H9 (cell line): ENCODE results near the gene ATAD2B. TPM values are rescaled to one million over a fixed set of nuclear protein-coding genes. Genes with fewer than 3 reads are reported as not detected.

Source experiments
- DNase-seq: peaks from one replicate; pipeline ENCODE4 v3.0.0-alpha.2; 2017
- H2AFZ ChIP-seq: one replicate; pipeline ENCODE4 v1.6.1; 2013; ENCODE audit warnings: mild to moderate bottlenecking, low read length, control low read depth, moderate library complexity
- H2AK5ac ChIP-seq: 2 replicates; pipeline ENCODE4 v1.6.1; 2013; ENCODE audit warnings: low read length, control low read depth, mixed read lengths; ENCODE audit not compliant: insufficient read length
- H2BK120ac ChIP-seq: one replicate; pipeline ENCODE4 v1.6.1; 2013; ENCODE audit warnings: low read depth, mild to moderate bottlenecking, low read length, control low read depth, inconsistent platforms; ENCODE audit not compliant: poor library complexity, severe bottlenecking
- H2BK12ac ChIP-seq: 2 replicates; pipeline ENCODE4 v1.6.1; 2013; ENCODE audit warnings: low read length, control low read depth, mixed read lengths, low read depth; ENCODE audit not compliant: insufficient read length
- H2BK15ac ChIP-seq: 2 replicates; pipeline ENCODE4 v1.6.1; 2013; ENCODE audit warnings: low read depth, low read length, control low read depth
- H2BK20ac ChIP-seq: one replicate; pipeline ENCODE4 v1.6.1; 2013; ENCODE audit warnings: low read depth, mild to moderate bottlenecking, low read length, control low read depth, inconsistent platforms; ENCODE audit not compliant: poor library complexity, severe bottlenecking
- H2BK5ac ChIP-seq: 2 replicates; pipeline ENCODE4 v1.6.1; 2013; ENCODE audit warnings: low read length, control low read depth, mixed read lengths; ENCODE audit not compliant: insufficient read length
- H3K14ac ChIP-seq: 2 replicates; pipeline ENCODE4 v1.6.1; 2013; ENCODE audit warnings: low read length, control low read depth; ENCODE audit not compliant: insufficient read depth
- H3K18ac ChIP-seq: 2 replicates; pipeline ENCODE4 v1.6.1; 2013; ENCODE audit warnings: low read depth, mild to moderate bottlenecking, mixed read lengths, low read length, control low read depth; ENCODE audit not compliant: insufficient read length
- H3K23ac ChIP-seq: 2 replicates; pipeline ENCODE4 v1.6.1; 2013; ENCODE audit warnings: low read length, control low read depth, mixed read lengths, low read depth; ENCODE audit not compliant: insufficient read length
- H3K23me2 ChIP-seq: 2 replicates; pipeline ENCODE4 v1.6.1; 2013; ENCODE audit warnings: low read depth, mild to moderate bottlenecking, mixed read lengths, low read length, control low read depth; ENCODE audit not compliant: insufficient read length, poor library complexity, severe bottlenecking
- H3K27ac ChIP-seq: 2 replicates; pipeline ENCODE4 v1.5.1; 2013; ENCODE audit warnings: low read length, control low read depth, mixed read lengths, low read depth; ENCODE audit not compliant: insufficient read length
- H3K27me3 ChIP-seq: 2 replicates; pipeline ENCODE4 v1.6.1; 2013; ENCODE audit warnings: low read length, control low read depth, inconsistent platforms; ENCODE audit not compliant: insufficient read depth
- H3K4ac ChIP-seq: 2 replicates; pipeline ENCODE4 v1.6.1; 2013; ENCODE audit warnings: low read depth, mild to moderate bottlenecking, control low read depth, inconsistent platforms, low read length, moderate library complexity
- H3K4me1 ChIP-seq: 2 replicates; pipeline ENCODE4 v1.6.1; 2013; ENCODE audit warnings: low read length, control low read depth, inconsistent platforms; ENCODE audit not compliant: insufficient read depth
- H3K4me2 ChIP-seq: 2 replicates; pipeline ENCODE4 v1.6.1; 2013; ENCODE audit warnings: low read length, control low read depth, mixed read lengths; ENCODE audit not compliant: insufficient read length, insufficient read depth
- H3K56ac ChIP-seq: 2 replicates; pipeline ENCODE4 v1.6.1; 2013; ENCODE audit warnings: low read depth, mild to moderate bottlenecking, mixed read lengths, low read length, control low read depth; ENCODE audit not compliant: insufficient read length
- H3K79me1 ChIP-seq: 2 replicates; pipeline ENCODE4 v1.6.1; 2013; ENCODE audit warnings: low read depth, mild to moderate bottlenecking, moderate library complexity, low read length, control low read depth, inconsistent platforms; ENCODE audit not compliant: insufficient read depth, poor library complexity, severe bottlenecking
- H3K79me2 ChIP-seq: 2 replicates; pipeline ENCODE4 v1.6.1; 2013; ENCODE audit warnings: low read length, control low read depth, inconsistent platforms; ENCODE audit not compliant: insufficient read depth
- H3K9ac ChIP-seq: 2 replicates; pipeline ENCODE4 v1.6.1; 2013; ENCODE audit warnings: low read length, control low read depth, mixed read lengths; ENCODE audit not compliant: insufficient read length; ENCODE audit errors: extremely low read depth
- H3K9me3 ChIP-seq: one replicate; pipeline ENCODE4 v1.6.1; 2013; ENCODE audit warnings: low read depth, low read length, inconsistent platforms; ENCODE audit not compliant: control insufficient read depth
- H3T11ph ChIP-seq: one replicate; pipeline ENCODE4 v1.6.1; 2013; ENCODE audit warnings: mild to moderate bottlenecking, low read length, control low read depth, inconsistent platforms
- H4K20me1 ChIP-seq: one replicate; pipeline ENCODE4 v1.6.1; 2013; ENCODE audit not compliant: control insufficient read depth, insufficient read length, insufficient read depth
- H4K5ac ChIP-seq: 2 replicates; pipeline ENCODE4 v1.6.1; 2013; ENCODE audit warnings: low read depth, mild to moderate bottlenecking, mixed read lengths, low read length, control low read depth; ENCODE audit not compliant: insufficient read length
- H4K8ac ChIP-seq: replicated peaks from 2 replicates; pipeline ENCODE4 v1.6.1; 2013; ENCODE audit warnings: low read length, control low read depth, mixed read lengths, low read depth; ENCODE audit not compliant: insufficient read length
- H4K91ac ChIP-seq: 2 replicates; pipeline ENCODE4 v1.6.1; 2013; ENCODE audit warnings: low read depth, mild to moderate bottlenecking, moderate library complexity, mixed read lengths, low read length, control low read depth; ENCODE audit not compliant: insufficient read length
- H3K27ac Mint-ChIP-seq, 3 experiments: 2 replicates in 2 of 3; 3 replicates in 1 of 3; pipeline ENCODE4 v1.8.0; 2020 to 2021; ENCODE audit warnings: mixed read lengths in 3 of 3, mild to moderate bottlenecking in 1 of 3, moderate library complexity in 1 of 3
- H3K27me3 Mint-ChIP-seq: 2 replicates; pipeline ENCODE4 v1.8.0; 2021; ENCODE audit warnings: low read depth, mild to moderate bottlenecking, moderate library complexity, mixed read lengths
- H3K36me3 Mint-ChIP-seq, 3 experiments: 2 replicates in 2 of 3; 3 replicates in 1 of 3; pipeline ENCODE4 v1.8.0; 2020 to 2021; ENCODE audit warnings: low read depth in 3 of 3, mixed read lengths in 3 of 3; ENCODE audit not compliant: insufficient read depth in 1 of 3
- H3K4me1 Mint-ChIP-seq, 2 experiments: 2 replicates each; pipeline ENCODE4 v1.8.0; 2020; ENCODE audit warnings: mixed read lengths in 2 of 2
- H3K4me3 Mint-ChIP-seq, 2 experiments: 2 replicates in 1 of 2; 3 replicates in 1 of 2; pipeline ENCODE4 v1.8.0; 2020 to 2021; ENCODE audit warnings: mild to moderate bottlenecking in 2 of 2, mixed read lengths in 2 of 2, moderate library complexity in 1 of 2
- H3K9me3 Mint-ChIP-seq, 2 experiments: 2 replicates in 1 of 2; 3 replicates in 1 of 2; pipeline ENCODE4 v1.8.0; 2020; ENCODE audit warnings: mild to moderate bottlenecking in 2 of 2, mixed read lengths in 2 of 2, moderate library complexity in 1 of 2
- WGBS: extraction: QIAGEN DNeasy Blood & Tissue Kit; methylation state at CpG from one replicate; pipeline ENCODE4 v1.1.7; 2013; ENCODE audit warnings: missing lambda C conversion rate, low lambda C conversion rate, mixed read lengths; ENCODE audit not compliant: insufficient read length; ENCODE audit errors: extremely low coverage; 5-methylcytosine and 5-hydroxymethylcytosine counted together
- total RNA-seq: library from RNA; stranded (reverse); gene quantifications from 2 replicates; pipeline ENCODE4 v1.2.1, GENCODE V29; 2021
- TF ChIP-seq, protein P1 (sequence below): fragments of 200-600 bp; sonication (generic); conservative IDR thresholded peaks from 3 replicates; pipeline ENCODE4 v1.8.0; 2021; ENCODE audit warnings: antibody characterized with exemption, mild to moderate bottlenecking

The ATAD2B gene
- total RNA-seq, 1 experiment from 2014 or later, result 21.4 TPM

DNA sequence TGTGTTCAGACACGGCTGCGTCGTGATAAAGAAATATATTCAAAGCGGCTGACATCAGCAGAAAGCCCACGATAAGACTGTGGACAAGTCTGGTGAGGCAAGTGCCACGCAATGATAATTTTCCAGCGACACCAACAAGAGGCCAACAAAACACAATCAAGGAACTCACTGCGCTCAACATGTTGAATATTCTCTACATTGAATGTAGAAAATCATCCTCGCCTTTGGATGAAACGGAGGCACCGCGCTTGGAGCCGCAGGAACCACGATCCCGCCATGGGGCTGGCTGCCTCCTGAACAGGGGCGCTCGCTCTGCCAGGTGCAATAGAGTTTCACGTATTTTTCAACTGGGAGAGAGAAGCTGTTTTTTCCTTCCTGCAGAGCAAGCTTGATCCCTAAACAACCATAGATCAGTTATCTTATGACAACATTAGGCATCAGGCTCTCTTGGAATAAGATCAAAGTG lies 220.3 kb downstream of the ATAD2B start:
- Histone ChIP-seq H3K27me3 (no peaks in the 10 kb centered on the region), H2AFZ (no peak overlapping the region), H2BK5ac (no peak overlapping the region), H3K9ac (no peak overlapping the region), H3K18ac (no peak overlapping the region), H2BK15ac (no peak overlapping the region), H3K56ac (no peak overlapping the region), H3K79me1 (no peaks in the 10 kb centered on the region), H4K5ac (no peak overlapping the region), H4K20me1 (no peaks in the 10 kb centered on the region), H3K79me2 (no peaks in the 10 kb centered on the region), H3K4me2 (no peak overlapping the region), H2BK20ac (no peak overlapping the region), H2BK12ac (no peak overlapping the region), H3K23ac (no peak overlapping the region), H3K27ac (no peak overlapping the region), H3K23me2 (no peaks in the 10 kb centered on the region), H3T11ph (no peak overlapping the region), H3K14ac (no peak overlapping the region), H2BK120ac (no peak overlapping the region), H2AK5ac (no peak overlapping the region), H4K91ac (no peak overlapping the region), H3K4ac (no peak overlapping the region), H3K4me1 (no peaks in the 10 kb centered on the region), H3K9me3 (no peaks in the 10 kb centered on the region), H4K8ac (no peak overlapping the region)
- TF ChIP-seq, protein P1, sequence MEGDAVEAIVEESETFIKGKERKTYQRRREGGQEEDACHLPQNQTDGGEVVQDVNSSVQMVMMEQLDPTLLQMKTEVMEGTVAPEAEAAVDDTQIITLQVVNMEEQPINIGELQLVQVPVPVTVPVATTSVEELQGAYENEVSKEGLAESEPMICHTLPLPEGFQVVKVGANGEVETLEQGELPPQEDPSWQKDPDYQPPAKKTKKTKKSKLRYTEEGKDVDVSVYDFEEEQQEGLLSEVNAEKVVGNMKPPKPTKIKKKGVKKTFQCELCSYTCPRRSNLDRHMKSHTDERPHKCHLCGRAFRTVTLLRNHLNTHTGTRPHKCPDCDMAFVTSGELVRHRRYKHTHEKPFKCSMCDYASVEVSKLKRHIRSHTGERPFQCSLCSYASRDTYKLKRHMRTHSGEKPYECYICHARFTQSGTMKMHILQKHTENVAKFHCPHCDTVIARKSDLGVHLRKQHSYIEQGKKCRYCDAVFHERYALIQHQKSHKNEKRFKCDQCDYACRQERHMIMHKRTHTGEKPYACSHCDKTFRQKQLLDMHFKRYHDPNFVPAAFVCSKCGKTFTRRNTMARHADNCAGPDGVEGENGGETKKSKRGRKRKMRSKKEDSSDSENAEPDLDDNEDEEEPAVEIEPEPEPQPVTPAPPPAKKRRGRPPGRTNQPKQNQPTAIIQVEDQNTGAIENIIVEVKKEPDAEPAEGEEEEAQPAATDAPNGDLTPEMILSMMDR, result no peak
- Mint-ChIP-seq H3K27me3 (no peaks in the 10 kb centered on the region), H3K9me3 (no peaks in the 10 kb centered on the region), H3K36me3 (peaks cover 0 to 3% (median 0%) of the 10 kb centered on the region in 3 experiments; a peak in 3 of 7 replicates), H3K27ac (peak overlapping the region in 2 of 3 experiments; percentile 16 to 65; a peak in 3 of 7 replicates), H3K4me1 (peaks cover 6 to 13% of the 10 kb centered on the region in 2 experiments; a peak in 2 of 4 replicates), H3K4me3 (no peak overlapping the region)
- DNase-seq, result no peak
- no CpG with 5 or more reads among the region's 18 CpGs for WGBS
